GM12878 (cell line): ENCODE data around the gene KRTAP10-7. TPM values are rescaled to one million over a fixed set of nuclear protein-coding genes. Genes with fewer than 3 reads are reported as not detected.

ENCODE experiments used
- ATAC-seq: fragments of 200-7000 bp; cut with Tn5 transposase; 3 replicates; pipeline ENCODE4 v1.9.1; 2020; ENCODE audit warnings: mild to moderate bottlenecking, moderate library complexity
- BruUV-seq: library from RNA; stranded (reverse); fragments of 400-500 nt; replicated peaks from 2 replicates; lab custom pipeline; 2021; lab: Mats Ljungman, UMichigan
- CTCF ChIA-PET: fragments of 300-600 bp; sonication (Branson Sonifier 250); formaldehyde crosslinking; extraction: SDS; loops from one replicate; lab custom pipeline; 2021; ENCODE audit warnings: inconsistent platforms; lab: Yijun Ruan, JAX
- POLR2A ChIA-PET: fragments of 350-600 bp; formaldehyde crosslinking; extraction: SDS; loops from one replicate; lab custom pipeline; 2021; ENCODE audit warnings: inconsistent platforms; lab: Charles Lee
- RAD21 ChIA-PET: fragments of 300-600 bp; sonication (Branson Sonifier 250); formaldehyde crosslinking; loops from one replicate; lab custom pipeline; 2023; ENCODE audit warnings: antibody characterized with exemption; ENCODE audit not compliant: unreplicated experiment; lab: Charles Lee
- SMC1A ChIA-PET: fragments of 300-600 bp; sonication (Branson Sonifier 250); formaldehyde crosslinking; loops from one replicate; lab custom pipeline; 2023; ENCODE audit not compliant: unreplicated experiment, uncharacterized antibody; lab: Charles Lee
- DNase-seq: peaks from one replicate; pipeline ENCODE4 v3.0.0-alpha.2; 2011; ENCODE audit warnings: low read depth, low spot score
- FAIRE-seq: peaks from 3 replicates; lab custom pipeline; 2011; peaks lifted over from hg19 to GRCh38; lab: Jason Lieb, UNC
- H2AFZ ChIP-seq: 2 replicates; pipeline ENCODE4 v1.6.0; 2011; ENCODE audit warnings: low read depth, low read length, control low read depth; ENCODE audit not compliant: control insufficient read depth
- H3K27ac ChIP-seq: 2 replicates; pipeline ENCODE4 v1.5.1; 2011; ENCODE audit warnings: control low read depth; ENCODE audit not compliant: control insufficient read depth, insufficient read depth
- H3K27me3 ChIP-seq, 2 experiments: replicated peaks in 1 of 2; 2 replicates each; pipeline versions ENCODE4 v1.6.0 to v1.6.1; 2011; ENCODE audit warnings: low read length in 1 of 2; ENCODE audit not compliant: control insufficient read depth in 2 of 2, insufficient read depth in 2 of 2
- H3K36me3 ChIP-seq, 2 experiments: 2 replicates each; pipeline ENCODE4 v1.5.1; 2011; ENCODE audit warnings: low read length in 1 of 2; ENCODE audit not compliant: control insufficient read depth in 2 of 2, insufficient read depth in 2 of 2
- H3K4me1 ChIP-seq: 2 replicates; pipeline ENCODE4 v1.6.1; 2011; ENCODE audit warnings: mild to moderate bottlenecking, low read length, moderate library complexity, mixed read lengths; ENCODE audit not compliant: control insufficient read depth, insufficient read depth
- H3K4me2 ChIP-seq: 2 replicates; pipeline ENCODE4 v1.6.0; 2011; ENCODE audit warnings: control low read depth; ENCODE audit not compliant: control insufficient read depth, insufficient read depth
- H3K4me3 ChIP-seq: fragments of 200-600 bp; sonication (generic); 2 replicates; pipeline ENCODE4 v1.5.1; 2016
- H3K79me2 ChIP-seq: 2 replicates; pipeline ENCODE4 v1.6.0; 2011; ENCODE audit warnings: low read length; ENCODE audit not compliant: control insufficient read depth, insufficient read depth
- H3K9ac ChIP-seq: 2 replicates; pipeline ENCODE4 v1.8.0; 2011; ENCODE audit warnings: low read length, control low read depth, mixed read lengths; ENCODE audit not compliant: control insufficient read depth, insufficient read depth
- H3K9me3 ChIP-seq: replicated peaks from 3 replicates; pipeline ENCODE4 v1.5.1; 2011; ENCODE audit warnings: mild to moderate bottlenecking, low read length; ENCODE audit not compliant: control insufficient read depth, insufficient read depth
- H4K20me1 ChIP-seq: 2 replicates; pipeline ENCODE4 v1.6.0; 2011; ENCODE audit not compliant: control insufficient read depth, insufficient read depth
- GATAD2B ChIP-seq: fragments of 450-650 bp; conservative IDR thresholded peaks from 2 replicates; pipeline ENCODE4 v1.6.1; 2017; ENCODE audit warnings: low read depth, mild to moderate bottlenecking, moderate library complexity
- MEF2B ChIP-seq: fragments of 450-650 bp; IDR thresholded peaks from 2 replicates; pipeline ENCODE4 v1.6.1; 2018; ENCODE audit warnings: mild to moderate bottlenecking, moderate library complexity; ENCODE audit not compliant: partially characterized antibody, poor library complexity, severe bottlenecking
- MTA2 ChIP-seq: fragments of 450-650 bp; IDR thresholded peaks from 2 replicates; pipeline ENCODE4 v1.6.1; 2016; ENCODE audit warnings: low read depth, mild to moderate bottlenecking, moderate library complexity
- NR2F1 ChIP-seq: fragments of 450-650 bp; conservative IDR thresholded peaks from 2 replicates; pipeline ENCODE4 v1.6.1; 2017; ENCODE audit warnings: mild to moderate bottlenecking
- SIN3A ChIP-seq: IDR thresholded peaks from 2 replicates; pipeline ENCODE4 v1.6.1; 2012; ENCODE audit warnings: low read depth, low read length, improper control_type of control experiment
- SMAD1 ChIP-seq: fragments of 450-650 bp; IDR thresholded peaks from 2 replicates; pipeline ENCODE4 v1.6.1; 2018; ENCODE audit warnings: mild to moderate bottlenecking, low read depth; ENCODE audit not compliant: partially characterized antibody
- SUZ12 ChIP-seq: fragments of 200-600 bp; sonication (generic); IDR thresholded peaks from one replicate; pipeline ENCODE4 v1.6.1; 2018; ENCODE audit warnings: antibody characterized with exemption, mild to moderate bottlenecking; ENCODE audit not compliant: unreplicated experiment
- TARDBP ChIP-seq: IDR thresholded peaks from 2 replicates; pipeline ENCODE4 v1.6.1; 2016; ENCODE audit warnings: borderline replicate concordance
- WGBS: methylation state at CpG from one replicate; pipeline ENCODE4 v1.1.6; 2016; ENCODE audit warnings: low lambda C conversion rate; ENCODE audit not compliant: insufficient replicate concordance, insufficient coverage; ENCODE audit errors: missing lambda C conversion rate; 5-methylcytosine and 5-hydroxymethylcytosine counted together
- in situ Hi-C: fragments of 300-500 bp; cut with MboI; formaldehyde crosslinking; loops from 9 replicates; pipeline ENCODE4 v1.14.3; 2018; ENCODE audit warnings: mixed read lengths
- intact Hi-C: fragments of 100-400 bp; cut with micrococcal nuclease; formaldehyde crosslinking; loops from one replicate; pipeline ENCODE4 v1.14.2; 2022; ENCODE audit not compliant: unreplicated experiment
- polyA plus RNA-seq, 11 experiments: library from polyadenylated mRNA; depleted of rRNA in 4 of 11; unstranded in 6 of 11; stranded (reverse) in 5 of 11; fragments of >200 nt; fragmentation: Nextera tagmentation in 4 of 11; fragmentation: Illumina TruSeq in 1 of 11; extraction: Ambion mirVana in 4 of 11; extraction: Trizol in 1 of 11; gene quantifications; 1 replicate in 1 of 11; 2 replicates in 10 of 11; pipeline versions ENCODE4 v1.2.1 to v1.2.3, GENCODE V29; 2011 to 2016; ENCODE audit warnings: inconsistent platforms in 2 of 11, missing spikeins in 2 of 11, low read depth in 1 of 11
- total RNA-seq, 4 experiments: library from RNA; depleted of rRNA in 3 of 4; stranded (reverse); fragments of >200 nt in 3 of 4; fragmentation: Illumina TruSeq in 1 of 4; extraction: Trizol in 1 of 4; gene quantifications; 2 replicates each; pipeline versions ENCODE4 v1.2.1 to v1.2.3, GENCODE V29; 2013 to 2021
- TF ChIP-seq, protein P1 (sequence below): fragments of 450-650 bp; IDR thresholded peaks from 2 replicates; pipeline ENCODE4 v1.6.1; 2016; ENCODE audit warnings: mild to moderate bottlenecking, moderate library complexity, borderline replicate concordance
- TF ChIP-seq, protein P2 (sequence below): IDR thresholded peaks from 2 replicates; pipeline ENCODE4 v1.6.1; 2011; ENCODE audit warnings: borderline replicate concordance, low read depth, mild to moderate bottlenecking, moderate library complexity, mixed read lengths, low read length; ENCODE audit not compliant: insufficient read depth; ENCODE audit errors: extremely low read length

The KRTAP10-7 gene
- total and polyA plus RNA-seq, 10 of the 15 experiments (the other 5 are each of a cell fraction or from before 2014, with no cell fraction given): not detected

DNA sequence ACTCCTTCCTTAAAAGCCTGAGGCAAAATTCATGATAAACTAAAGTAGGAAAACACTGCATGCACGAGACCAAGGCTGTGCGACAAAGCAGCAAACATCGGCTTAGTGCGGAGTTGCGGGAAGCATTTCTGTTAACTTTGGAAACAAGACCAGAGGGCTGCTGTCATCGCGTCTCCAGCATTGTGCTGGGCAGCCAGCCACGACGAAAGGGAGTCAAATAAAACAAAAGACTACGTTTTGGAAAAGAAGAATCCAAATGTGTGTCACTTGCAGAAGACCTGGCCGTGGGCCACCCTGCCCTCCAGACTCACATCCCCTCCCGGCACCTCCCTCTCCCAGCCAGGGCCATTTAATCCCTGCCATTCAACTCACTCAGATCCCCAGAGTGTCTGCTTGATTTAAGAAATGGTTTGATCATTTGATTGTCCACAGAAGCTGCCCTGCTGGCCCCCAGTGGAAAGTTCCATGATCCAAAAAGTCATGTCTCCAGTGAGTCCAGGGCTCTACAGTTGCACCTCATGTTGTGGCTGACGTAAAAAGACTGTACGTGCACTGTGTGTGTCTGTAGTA, 43.4 kb downstream of the KRTAP10-7 start (continued):
- TF ChIP-seq, protein P1, sequence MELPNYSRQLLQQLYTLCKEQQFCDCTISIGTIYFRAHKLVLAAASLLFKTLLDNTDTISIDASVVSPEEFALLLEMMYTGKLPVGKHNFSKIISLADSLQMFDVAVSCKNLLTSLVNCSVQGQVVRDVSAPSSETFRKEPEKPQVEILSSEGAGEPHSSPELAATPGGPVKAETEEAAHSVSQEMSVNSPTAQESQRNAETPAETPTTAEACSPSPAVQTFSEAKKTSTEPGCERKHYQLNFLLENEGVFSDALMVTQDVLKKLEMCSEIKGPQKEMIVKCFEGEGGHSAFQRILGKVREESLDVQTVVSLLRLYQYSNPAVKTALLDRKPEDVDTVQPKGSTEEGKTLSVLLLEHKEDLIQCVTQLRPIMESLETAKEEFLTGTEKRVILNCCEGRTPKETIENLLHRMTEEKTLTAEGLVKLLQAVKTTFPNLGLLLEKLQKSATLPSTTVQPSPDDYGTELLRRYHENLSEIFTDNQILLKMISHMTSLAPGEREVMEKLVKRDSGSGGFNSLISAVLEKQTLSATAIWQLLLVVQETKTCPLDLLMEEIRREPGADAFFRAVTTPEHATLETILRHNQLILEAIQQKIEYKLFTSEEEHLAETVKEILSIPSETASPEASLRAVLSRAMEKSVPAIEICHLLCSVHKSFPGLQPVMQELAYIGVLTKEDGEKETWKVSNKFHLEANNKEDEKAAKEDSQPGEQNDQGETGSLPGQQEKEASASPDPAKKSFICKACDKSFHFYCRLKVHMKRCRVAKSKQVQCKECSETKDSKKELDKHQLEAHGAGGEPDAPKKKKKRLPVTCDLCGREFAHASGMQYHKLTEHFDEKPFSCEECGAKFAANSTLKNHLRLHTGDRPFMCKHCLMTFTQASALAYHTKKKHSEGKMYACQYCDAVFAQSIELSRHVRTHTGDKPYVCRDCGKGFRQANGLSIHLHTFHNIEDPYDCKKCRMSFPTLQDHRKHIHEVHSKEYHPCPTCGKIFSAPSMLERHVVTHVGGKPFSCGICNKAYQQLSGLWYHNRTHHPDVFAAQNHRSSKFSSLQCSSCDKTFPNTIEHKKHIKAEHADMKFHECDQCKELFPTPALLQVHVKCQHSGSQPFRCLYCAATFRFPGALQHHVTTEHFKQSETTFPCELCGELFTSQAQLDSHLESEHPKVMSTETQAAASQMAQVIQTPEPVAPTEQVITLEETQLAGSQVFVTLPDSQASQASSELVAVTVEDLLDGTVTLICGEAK: no peak
- TF ChIP-seq MEF2B (no peak), NR2F1 (no peak), GATAD2B (no peak), SIN3A (no peak), SMAD1 (no peak), SUZ12 (no peak)
- TF ChIP-seq, all 136 proteins: peak for 0

GRCh38 chr21:44644878-44645277, 44.5 kb downstream of the KRTAP10-7 start:
- H2AFZ ChIP-seq: no peak overlapping the region
- in situ Hi-C loops: no loop called here
- no peak overlapping the region for H3K4me3 ChIP-seq
- CTCF ChIA-PET: no interaction called here
- RAD21 ChIA-PET: no interaction called here
- DNase-seq: no peak
- no peaks in the 10 kb centered on the region for H3K36me3 ChIP-seq
- no peaks in the 10 kb centered on the region for H4K20me1 ChIP-seq
- BruUV-seq: no TSS peak
- no peaks in the 10 kb centered on the region for H3K79me2 ChIP-seq
- intact Hi-C loops: no loop called here
- POLR2A ChIA-PET: interaction anchor here (0.7 kb wide), 1 partner anchor 613 kb away, joined by 5 read pairs; no protein-coding TSS in a partner anchor
- TF ChIP-seq MTA2: no peak
- TF ChIP-seq TARDBP: no peak
- TF ChIP-seq, protein P2, sequence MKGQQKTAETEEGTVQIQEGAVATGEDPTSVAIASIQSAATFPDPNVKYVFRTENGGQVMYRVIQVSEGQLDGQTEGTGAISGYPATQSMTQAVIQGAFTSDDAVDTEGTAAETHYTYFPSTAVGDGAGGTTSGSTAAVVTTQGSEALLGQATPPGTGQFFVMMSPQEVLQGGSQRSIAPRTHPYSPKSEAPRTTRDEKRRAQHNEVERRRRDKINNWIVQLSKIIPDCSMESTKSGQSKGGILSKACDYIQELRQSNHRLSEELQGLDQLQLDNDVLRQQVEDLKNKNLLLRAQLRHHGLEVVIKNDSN: no peak
- TF ChIP-seq, all 136 proteins: peak for 0
- Histone ChIP-seq H3K4me1 (no peaks in the 10 kb centered on the region), H3K27ac (no peak overlapping the region), H3K9me3 (peaks cover 1% of the 10 kb centered on the region; the same call in 1 of the 3 replicates), H3K4me2 (no peak overlapping the region), H3K9ac (no peak overlapping the region), H3K27me3 (no peaks in the 10 kb centered on the region)
- SMC1A ChIA-PET: no interaction called here
- ATAC-seq: no peak
- WGBS: 31% methylated on average over 2 of the region's 2 CpGs
- FAIRE-seq: no peak
